SK-N-SH (cell line): Measurements from ENCODE around the gene RPF1. TPM values are rescaled to one million over a fixed set of nuclear protein-coding genes. Genes with fewer than 3 reads are reported as not detected.

Experiments used
- CTCF ChIA-PET: fragments of 300-600, 350-600 bp; formaldehyde crosslinking; extraction: SDS; loops from one replicate; lab custom pipeline; 2021; lab: Yijun Ruan, JAX
- POLR2A ChIA-PET: fragments of 350-600 bp; sonication (Branson Sonifier 250); formaldehyde crosslinking; extraction: SDS; loops from one replicate; lab custom pipeline; 2020; ENCODE audit warnings: antibody characterized with exemption, inconsistent platforms; lab: Yijun Ruan, JAX
- DNase-seq: peaks from one replicate; pipeline ENCODE4 v3.0.0; 2012
- H2AFZ ChIP-seq: fragments of 200-600 bp; sonication (generic); 2 replicates; pipeline ENCODE4 v1.8.1; 2016; ENCODE audit warnings: antibody characterized with exemption, mild to moderate bottlenecking, low read depth
- H3F3A ChIP-seq: fragments of 200-600 bp; sonication (generic); replicated peaks from 2 replicates; pipeline ENCODE3; 2016; ENCODE audit warnings: antibody characterized with exemption, mild to moderate bottlenecking; ENCODE audit not compliant: insufficient read depth
- H3K27ac ChIP-seq, 2 experiments: fragments of 200-500 bp in 1 of 2; fragments of 200-600 bp in 1 of 2; sonication (Bioruptor generic) in 1 of 2; sonication (generic), shearing (Covaris generic) in 1 of 2; 2 replicates each; pipeline versions ENCODE4 v1.5.1 to v1.6.1; 2014 to 2016; ENCODE audit warnings: low read depth in 2 of 2, inconsistent platforms in 1 of 2, low read length in 1 of 2, mild to moderate bottlenecking in 1 of 2, mixed read lengths in 1 of 2
- H3K27me3 ChIP-seq: fragments of 200-600 bp; sonication (generic), shearing (Covaris generic); 2 replicates; pipeline ENCODE4 v1.6.1; 2016; ENCODE audit warnings: mixed run types; ENCODE audit not compliant: insufficient read depth
- H3K36me3 ChIP-seq, 2 experiments: fragments of 200-500 bp in 1 of 2; fragments of 200-600 bp in 1 of 2; sonication (Bioruptor generic) in 1 of 2; sonication (generic) in 1 of 2; replicated peaks in 1 of 2; 2 replicates each; pipeline versions ENCODE3 to v1.5.1; 2014 to 2016; ENCODE audit warnings: low read length in 1 of 2, mild to moderate bottlenecking in 1 of 2; ENCODE audit not compliant: insufficient read depth in 2 of 2, control insufficient read depth in 1 of 2
- H3K4me1 ChIP-seq, 2 experiments: fragments of 200-500 bp in 1 of 2; fragments of 200-600 bp in 1 of 2; sonication (Bioruptor generic) in 1 of 2; sonication (generic), shearing (Covaris generic) in 1 of 2; 2 replicates each; pipeline versions ENCODE4 v1.5.1 to v1.6.1; 2014 to 2016; ENCODE audit warnings: low read depth in 1 of 2, low read length in 1 of 2, mixed run types in 1 of 2; ENCODE audit not compliant: insufficient read depth in 2 of 2, control insufficient read depth in 1 of 2
- H3K4me2 ChIP-seq: fragments of 200-600 bp; sonication (generic), shearing (Covaris generic); 2 replicates; pipeline ENCODE4 v1.6.1; 2017; ENCODE audit warnings: mixed run types
- H3K4me3 ChIP-seq, 2 experiments: fragments of 200-500 bp in 1 of 2; fragments of 200-600 bp in 1 of 2; sonication (Bioruptor generic) in 1 of 2; sonication (generic), shearing (Covaris generic) in 1 of 2; 2 replicates each; pipeline versions ENCODE4 v1.5.1 to v1.8.1; 2014 to 2016; ENCODE audit warnings: low read depth in 2 of 2, inconsistent platforms in 1 of 2, low read length in 1 of 2, mild to moderate bottlenecking in 1 of 2, mixed read lengths in 1 of 2, moderate library complexity in 1 of 2
- H3K79me2 ChIP-seq: fragments of 200-600 bp; sonication (generic); 2 replicates; pipeline ENCODE4 v1.8.1; 2017; ENCODE audit warnings: mild to moderate bottlenecking; ENCODE audit not compliant: insufficient read depth
- H3K9ac ChIP-seq: fragments of 200-600 bp; sonication (generic); 2 replicates; pipeline ENCODE4 v1.6.1; 2017; ENCODE audit warnings: mixed run types
- H3K9me2 ChIP-seq: fragments of 200-600 bp; sonication (generic); 2 replicates; pipeline ENCODE4 v1.6.1; 2017; ENCODE audit warnings: mixed run types
- H3K9me3 ChIP-seq: fragments of 200-600 bp; sonication (generic); 2 replicates; pipeline ENCODE4 v1.6.1; 2017; ENCODE audit warnings: mixed run types, mild to moderate bottlenecking, moderate library complexity
- H4K20me1 ChIP-seq: fragments of 200-600 bp; sonication (generic); 2 replicates; pipeline ENCODE4 v1.6.1; 2017; ENCODE audit warnings: mild to moderate bottlenecking, mixed run types; ENCODE audit not compliant: insufficient read depth
- ELF1 ChIP-seq: IDR thresholded peaks from 2 replicates; pipeline ENCODE4 v1.4.0; 2012
- EP300 ChIP-seq, 2 experiments: IDR thresholded peaks; 2 replicates each; pipeline versions ENCODE4 v1.4.0 to v1.6.1; 2012; ENCODE audit warnings: borderline replicate concordance in 1 of 2, low read depth in 1 of 2, low read length in 1 of 2
- FOSL2 ChIP-seq: IDR thresholded peaks from 2 replicates; pipeline ENCODE4 v1.4.0; 2012; ENCODE audit warnings: low read depth, mild to moderate bottlenecking, moderate library complexity, borderline replicate concordance
- FOXJ3 ChIP-seq: sonication (generic); formaldehyde crosslinking; IDR thresholded peaks from 2 replicates; pipeline ENCODE4 v1.5.1; 2020; ENCODE audit warnings: mild to moderate bottlenecking, missing genetic modification reagents
- GATA2 ChIP-seq: sonication (generic); formaldehyde crosslinking; IDR thresholded peaks from 2 replicates; pipeline ENCODE4 v1.5.0; 2020; ENCODE audit warnings: mild to moderate bottlenecking, missing genetic modification reagents
- NFIC ChIP-seq: IDR thresholded peaks from 2 replicates; pipeline ENCODE4 v1.4.0; 2012; ENCODE audit warnings: borderline replicate concordance
- RFX5 ChIP-seq: IDR thresholded peaks from 2 replicates; pipeline ENCODE4 v1.6.1; 2012; ENCODE audit warnings: mild to moderate bottlenecking, improper control_type of control experiment, low read length
- SIN3A ChIP-seq: IDR thresholded peaks from 2 replicates; pipeline ENCODE4 v1.6.1; 2012; ENCODE audit warnings: low read depth, mild to moderate bottlenecking, low read length, moderate library complexity, borderline replicate concordance
- TCF12 ChIP-seq: IDR thresholded peaks from 2 replicates; pipeline ENCODE4 v1.4.0; 2012
- TEAD4 ChIP-seq: IDR thresholded peaks from 2 replicates; pipeline ENCODE4 v1.4.0; 2012; ENCODE audit warnings: mild to moderate bottlenecking, borderline replicate concordance; ENCODE audit not compliant: insufficient read depth
- WGBS: methylation state at CpG from one replicate; pipeline ENCODE4 v1.1.6; 2017; ENCODE audit warnings: low lambda C conversion rate; 5-methylcytosine and 5-hydroxymethylcytosine counted together
- polyA plus RNA-seq, 3 experiments: library from polyadenylated mRNA; depleted of rRNA; stranded (reverse); fragments of >200 nt; gene quantifications; 2 replicates each; pipeline ENCODE4 v1.2.3, GENCODE V29; 2012
- TF ChIP-seq, protein P1 (sequence below): IDR thresholded peaks from 2 replicates; pipeline ENCODE4 v1.4.0; 2012; ENCODE audit warnings: low read depth
- TF ChIP-seq, protein P2 (sequence below): IDR thresholded peaks from 2 replicates; pipeline ENCODE4; 2012
- TF ChIP-seq, protein P3 (sequence below): fragments of 200-600 bp; sonication (generic); IDR thresholded peaks from 2 replicates; pipeline ENCODE4 v1.6.1; 2017; ENCODE audit warnings: antibody characterized with exemption, mild to moderate bottlenecking, moderate library complexity
- TF ChIP-seq, protein P4 (sequence below): IDR thresholded peaks from 2 replicates; pipeline ENCODE4 v1.6.1; 2012; ENCODE audit warnings: mild to moderate bottlenecking, low read depth, low read length, moderate library complexity

RPF1 gene
- polyA plus RNA-seq, 1 of the 3 experiments (the other 2 are of a cell fraction) = 22.6 TPM

DNA sequence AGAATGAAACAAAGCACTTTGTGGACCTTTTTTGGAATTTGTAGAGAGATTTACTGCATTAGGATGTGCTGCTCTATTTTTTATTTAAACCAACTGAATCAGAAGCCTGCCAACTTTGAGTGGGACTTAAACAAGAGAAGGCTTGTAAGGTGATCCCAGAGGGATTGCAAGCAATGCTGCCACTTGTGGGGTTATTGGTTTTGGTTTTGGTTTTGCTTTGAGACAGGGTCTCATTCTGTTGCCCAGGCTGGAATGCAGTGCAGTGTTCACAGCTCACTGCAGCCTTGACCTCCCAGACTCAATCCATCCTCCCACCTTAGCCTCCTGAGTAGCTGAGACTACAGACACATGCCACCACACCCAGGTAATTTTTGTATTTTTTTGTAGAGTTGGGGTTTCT, 59.5 kb downstream of the RPF1 start:
- Histone ChIP-seq H3K4me3 (no peak overlapping the region), H3K9me2 (no peaks in the 10 kb centered on the region), H3K9ac (no peak overlapping the region), H3K27ac (no peak overlapping the region), H3K9me3 (no peaks in the 10 kb centered on the region), H4K20me1 (no peaks in the 10 kb centered on the region), H3K36me3 (peaks cover 2 to 18% of the 10 kb centered on the region in 2 experiments), H2AFZ (no peak overlapping the region), H3K4me1 (no peaks in the 10 kb centered on the region; a peak in 1 of 4 replicates), H3F3A (peaks cover 14% of the 10 kb centered on the region), H3K4me2 (no peak overlapping the region), H3K27me3 (no peaks in the 10 kb centered on the region), H3K79me2 (no peaks in the 10 kb centered on the region)
- CTCF ChIA-PET = no interaction called here
- DNase-seq = no peak
- TF ChIP-seq FOXJ3 (CRISPR knock-in tag) = no peak
- no peak for TF ChIP-seq GATA2 (CRISPR knock-in tag)
- TF ChIP-seq TEAD4 = no peak
- no peak for TF ChIP-seq EP300 (IDR thresholded peaks at IDR 0.05; ENCODE audit: borderline replicate concordance in 1 of 2, low read depth in 1 of 2, low read length in 1 of 2)
- no peak for TF ChIP-seq SIN3A
- POLR2A ChIA-PET = no interaction called here

DNA sequence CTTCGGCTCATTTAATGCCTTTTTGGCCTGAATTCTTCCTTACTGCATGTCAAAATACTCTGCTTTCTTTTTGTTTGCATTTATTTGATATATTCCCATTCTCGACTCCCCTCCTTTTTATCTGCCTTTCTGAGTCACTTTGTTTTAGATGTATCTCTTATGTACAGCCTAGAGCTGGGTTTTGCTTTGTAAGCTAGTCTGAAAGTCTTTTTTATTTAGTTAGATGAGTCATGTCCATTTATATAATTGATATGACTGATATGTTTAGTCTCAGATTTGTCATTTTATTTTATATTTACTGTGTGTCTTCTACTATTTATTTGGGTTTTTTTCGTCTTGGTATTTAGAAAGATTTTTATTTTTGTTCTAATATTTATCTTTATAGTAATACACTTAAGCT, 60.9 kb downstream of the RPF1 start:
- DNase-seq = no peak
- 31% methylated on average over 3 of the region's 3 CpGs for WGBS
- H3K27ac ChIP-seq = peak overlapping the region; percentile 16 to 43; a peak in 2 of 4 replicates
- H4K20me1 ChIP-seq = no peaks in the 10 kb centered on the region
- no peaks in the 10 kb centered on the region for H3K9me2 ChIP-seq
- H2AFZ ChIP-seq = no peak overlapping the region
- no peaks in the 10 kb centered on the region for H3K27me3 ChIP-seq
- TF ChIP-seq NFIC (no peak), TCF12 (0 out of 2 replicates have a peak, but pooled peaks have one; percentile 7), RFX5 (no peak)
- TF ChIP-seq, protein P1, sequence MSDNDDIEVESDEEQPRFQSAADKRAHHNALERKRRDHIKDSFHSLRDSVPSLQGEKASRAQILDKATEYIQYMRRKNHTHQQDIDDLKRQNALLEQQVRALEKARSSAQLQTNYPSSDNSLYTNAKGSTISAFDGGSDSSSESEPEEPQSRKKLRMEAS = no peak
- TF ChIP-seq, protein P2, sequence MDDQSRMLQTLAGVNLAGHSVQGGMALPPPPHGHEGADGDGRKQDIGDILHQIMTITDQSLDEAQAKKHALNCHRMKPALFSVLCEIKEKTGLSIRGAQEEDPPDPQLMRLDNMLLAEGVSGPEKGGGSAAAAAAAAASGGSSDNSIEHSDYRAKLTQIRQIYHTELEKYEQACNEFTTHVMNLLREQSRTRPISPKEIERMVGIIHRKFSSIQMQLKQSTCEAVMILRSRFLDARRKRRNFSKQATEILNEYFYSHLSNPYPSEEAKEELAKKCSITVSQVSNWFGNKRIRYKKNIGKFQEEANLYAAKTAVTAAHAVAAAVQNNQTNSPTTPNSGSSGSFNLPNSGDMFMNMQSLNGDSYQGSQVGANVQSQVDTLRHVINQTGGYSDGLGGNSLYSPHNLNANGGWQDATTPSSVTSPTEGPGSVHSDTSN = peak; percentile 15; the same call in 1 of the 2 replicates
- peak overlapping the region; percentile 10; the same call in 1 of the 2 replicates for H3K4me2 ChIP-seq
- H3K79me2 ChIP-seq = no peaks in the 10 kb centered on the region
- no peaks in the 10 kb centered on the region for H3K9me3 ChIP-seq
- H3F3A ChIP-seq = peaks cover 14% of the 10 kb centered on the region
- H3K36me3 ChIP-seq = peaks cover 2 to 19% of the 10 kb centered on the region in 2 experiments
- no peak overlapping the region for H3K4me3 ChIP-seq
- POLR2A ChIA-PET = no interaction called here
- H3K4me1 ChIP-seq = no peaks in the 10 kb centered on the region; a peak in 1 of 4 replicates
- H3K9ac ChIP-seq = no peak overlapping the region
- CTCF ChIA-PET = interaction anchor here (0.9 to 1.4 kb wide), 2 partner anchors 11 to 232 kb away, joined by 4 to 5 read pairs; no protein-coding TSS in a partner anchor

DNA sequence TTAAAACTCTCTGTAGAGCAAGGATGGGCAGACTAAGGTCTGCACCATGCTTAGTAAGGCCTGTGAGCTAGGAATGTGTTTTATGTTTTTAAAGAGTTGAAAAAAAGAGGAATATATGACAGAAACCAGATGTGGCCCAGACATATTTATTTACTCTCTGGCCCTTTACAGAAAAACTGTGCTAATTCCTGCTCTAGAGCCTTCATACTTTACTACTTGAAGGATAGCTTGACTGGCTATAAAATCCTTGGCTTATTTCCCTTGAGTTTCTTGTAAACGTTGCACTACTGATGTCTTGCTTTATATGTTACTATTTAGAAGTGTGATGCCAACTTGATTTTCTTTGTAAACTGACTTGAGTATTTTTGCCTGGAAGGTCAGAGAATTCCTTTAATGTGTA, 61.7 kb downstream of the RPF1 start:
- CTCF ChIA-PET = interaction anchor here (0.8 to 1.4 kb wide), 3 partner anchors 10 to 231 kb away, joined by 3 to 5 read pairs (median 4); no protein-coding TSS in a partner anchor
- H3K9me3 ChIP-seq = no peaks in the 10 kb centered on the region
- H3F3A ChIP-seq = peaks cover 14% of the 10 kb centered on the region
- H3K9me2 ChIP-seq = no peaks in the 10 kb centered on the region
- POLR2A ChIA-PET = no interaction called here
- H3K27ac ChIP-seq = peak overlapping the region; percentile 40 to 43; a peak in 2 of 4 replicates
- no peak overlapping the region for H3K4me2 ChIP-seq
- WGBS = 17% methylated on average over 1 of the region's 1 CpG
- peaks cover 2 to 19% of the 10 kb centered on the region in 2 experiments for H3K36me3 ChIP-seq
- TF ChIP-seq, protein P3, sequence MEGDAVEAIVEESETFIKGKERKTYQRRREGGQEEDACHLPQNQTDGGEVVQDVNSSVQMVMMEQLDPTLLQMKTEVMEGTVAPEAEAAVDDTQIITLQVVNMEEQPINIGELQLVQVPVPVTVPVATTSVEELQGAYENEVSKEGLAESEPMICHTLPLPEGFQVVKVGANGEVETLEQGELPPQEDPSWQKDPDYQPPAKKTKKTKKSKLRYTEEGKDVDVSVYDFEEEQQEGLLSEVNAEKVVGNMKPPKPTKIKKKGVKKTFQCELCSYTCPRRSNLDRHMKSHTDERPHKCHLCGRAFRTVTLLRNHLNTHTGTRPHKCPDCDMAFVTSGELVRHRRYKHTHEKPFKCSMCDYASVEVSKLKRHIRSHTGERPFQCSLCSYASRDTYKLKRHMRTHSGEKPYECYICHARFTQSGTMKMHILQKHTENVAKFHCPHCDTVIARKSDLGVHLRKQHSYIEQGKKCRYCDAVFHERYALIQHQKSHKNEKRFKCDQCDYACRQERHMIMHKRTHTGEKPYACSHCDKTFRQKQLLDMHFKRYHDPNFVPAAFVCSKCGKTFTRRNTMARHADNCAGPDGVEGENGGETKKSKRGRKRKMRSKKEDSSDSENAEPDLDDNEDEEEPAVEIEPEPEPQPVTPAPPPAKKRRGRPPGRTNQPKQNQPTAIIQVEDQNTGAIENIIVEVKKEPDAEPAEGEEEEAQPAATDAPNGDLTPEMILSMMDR = no peak
- TF ChIP-seq FOSL2 (no peak), ELF1 (no peak)
- TF ChIP-seq, protein P4, sequence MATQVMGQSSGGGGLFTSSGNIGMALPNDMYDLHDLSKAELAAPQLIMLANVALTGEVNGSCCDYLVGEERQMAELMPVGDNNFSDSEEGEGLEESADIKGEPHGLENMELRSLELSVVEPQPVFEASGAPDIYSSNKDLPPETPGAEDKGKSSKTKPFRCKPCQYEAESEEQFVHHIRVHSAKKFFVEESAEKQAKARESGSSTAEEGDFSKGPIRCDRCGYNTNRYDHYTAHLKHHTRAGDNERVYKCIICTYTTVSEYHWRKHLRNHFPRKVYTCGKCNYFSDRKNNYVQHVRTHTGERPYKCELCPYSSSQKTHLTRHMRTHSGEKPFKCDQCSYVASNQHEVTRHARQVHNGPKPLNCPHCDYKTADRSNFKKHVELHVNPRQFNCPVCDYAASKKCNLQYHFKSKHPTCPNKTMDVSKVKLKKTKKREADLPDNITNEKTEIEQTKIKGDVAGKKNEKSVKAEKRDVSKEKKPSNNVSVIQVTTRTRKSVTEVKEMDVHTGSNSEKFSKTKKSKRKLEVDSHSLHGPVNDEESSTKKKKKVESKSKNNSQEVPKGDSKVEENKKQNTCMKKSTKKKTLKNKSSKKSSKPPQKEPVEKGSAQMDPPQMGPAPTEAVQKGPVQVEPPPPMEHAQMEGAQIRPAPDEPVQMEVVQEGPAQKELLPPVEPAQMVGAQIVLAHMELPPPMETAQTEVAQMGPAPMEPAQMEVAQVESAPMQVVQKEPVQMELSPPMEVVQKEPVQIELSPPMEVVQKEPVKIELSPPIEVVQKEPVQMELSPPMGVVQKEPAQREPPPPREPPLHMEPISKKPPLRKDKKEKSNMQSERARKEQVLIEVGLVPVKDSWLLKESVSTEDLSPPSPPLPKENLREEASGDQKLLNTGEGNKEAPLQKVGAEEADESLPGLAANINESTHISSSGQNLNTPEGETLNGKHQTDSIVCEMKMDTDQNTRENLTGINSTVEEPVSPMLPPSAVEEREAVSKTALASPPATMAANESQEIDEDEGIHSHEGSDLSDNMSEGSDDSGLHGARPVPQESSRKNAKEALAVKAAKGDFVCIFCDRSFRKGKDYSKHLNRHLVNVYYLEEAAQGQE = no peak
- DNase-seq = no peak
- no peak overlapping the region for H2AFZ ChIP-seq
- no peak overlapping the region for H3K4me3 ChIP-seq
- H4K20me1 ChIP-seq = no peaks in the 10 kb centered on the region
- H3K9ac ChIP-seq = no peak overlapping the region
- H3K27me3 ChIP-seq = no peaks in the 10 kb centered on the region
- H3K79me2 ChIP-seq = no peaks in the 10 kb centered on the region
- no peaks in the 10 kb centered on the region; a peak in 1 of 4 replicates for H3K4me1 ChIP-seq
